Sigmoid colon (tissue), 7 donors: ENCODE results near the gene BNC1. TPM values are rescaled to one million over a fixed set of nuclear protein-coding genes. Genes with fewer than 3 reads are reported as not detected.

Source experiments
- DNase-seq: peaks from one replicate; pipeline ENCODE4 v3.0.0-alpha.2; 2019
- H3K27ac ChIP-seq, 4 donors: fragments of 200-600 bp; sonication (generic); one replicate each; pipeline ENCODE4 v1.5.1; 2016 to 2019; ENCODE audit warnings: mild to moderate bottlenecking in 1 of 4
- H3K27me3 ChIP-seq, 3 donors: fragments of 200-600 bp; sonication (generic); one replicate each; pipeline ENCODE4 v1.5.1; 2019; ENCODE audit warnings: mild to moderate bottlenecking in 1 of 3
- H3K36me3 ChIP-seq, 4 donors: fragments of 200-600 bp; sonication (generic); one replicate each; pipeline ENCODE4 v1.5.1; 2016 to 2019
- H3K4me1 ChIP-seq, 4 donors: fragments of 200-600 bp; sonication (generic); one replicate each; pipeline ENCODE4 v1.5.1; 2017 to 2019
- H3K4me3 ChIP-seq, 4 donors: fragments of 200-600 bp; sonication (generic); one replicate each; pipeline ENCODE4 v1.5.1; 2017 to 2019; ENCODE audit warnings: mild to moderate bottlenecking in 2 of 4, moderate library complexity in 1 of 4
- H3K9me3 ChIP-seq, 4 donors: fragments of 200-600 bp in 3 of 4; sonication (generic) in 3 of 4; one replicate each; pipeline versions ENCODE4 v1.5.1 to v1.6.1; 2013 to 2019
- EP300 ChIP-seq, 4 donors: sonication (generic); formaldehyde crosslinking; IDR thresholded peaks; one replicate each; pipeline ENCODE4 v1.6.1; 2017; ENCODE audit warnings: antibody characterized with exemption in 4 of 4
- POLR2A ChIP-seq, 2 donors: fragments of 450-650 bp; IDR thresholded peaks; one replicate each; pipeline ENCODE4 v1.6.1; 2016; ENCODE audit warnings: antibody characterized with exemption in 2 of 2, mild to moderate bottlenecking in 2 of 2, moderate library complexity in 2 of 2
- POLR2AphosphoS5 ChIP-seq, 4 donors: sonication (generic); formaldehyde crosslinking; IDR thresholded peaks; one replicate each; pipeline ENCODE4 v1.6.1; 2017; ENCODE audit warnings: antibody characterized with exemption in 4 of 4
- WGBS, 2 donors: extraction: QIAGEN DNeasy Blood & Tissue Kit; methylation state at CpG; one replicate each; pipeline ENCODE4 v1.1.7; 2013; 5-methylcytosine and 5-hydroxymethylcytosine counted together
- intact Hi-C: fragments of 100-400 bp; cut with DNase I; formaldehyde crosslinking; loops from one replicate; pipeline ENCODE4 v1.15.1; 2023
- polyA plus RNA-seq, 3 donors: library from polyadenylated mRNA; stranded (reverse); fragments of 200-250 nt; gene quantifications; one replicate each; pipeline ENCODE4 v1.2.3, GENCODE V29; 2013
- total RNA-seq, 4 donors: library from RNA; depleted of rRNA; stranded (reverse); fragments of >200 nt; gene quantifications; one replicate each; pipeline ENCODE4 v1.1.0, GENCODE V29; 2016
- TF ChIP-seq, protein P1 (sequence below), 4 experiments: fragments of 450-650 bp in 3 of 4; fragments of 200-600 bp in 1 of 4; IDR thresholded peaks; one replicate each; pipeline ENCODE4 v1.5.1; 2016 to 2019; ENCODE audit warnings: antibody characterized with exemption in 4 of 4, mild to moderate bottlenecking in 3 of 4, moderate library complexity in 2 of 4
- donor health status: healthy with polysubstance abuse.
- donor health status: Bipolar disorder and iron deficiency.
- donor health status: healthy.

BNC1 gene, protein sequence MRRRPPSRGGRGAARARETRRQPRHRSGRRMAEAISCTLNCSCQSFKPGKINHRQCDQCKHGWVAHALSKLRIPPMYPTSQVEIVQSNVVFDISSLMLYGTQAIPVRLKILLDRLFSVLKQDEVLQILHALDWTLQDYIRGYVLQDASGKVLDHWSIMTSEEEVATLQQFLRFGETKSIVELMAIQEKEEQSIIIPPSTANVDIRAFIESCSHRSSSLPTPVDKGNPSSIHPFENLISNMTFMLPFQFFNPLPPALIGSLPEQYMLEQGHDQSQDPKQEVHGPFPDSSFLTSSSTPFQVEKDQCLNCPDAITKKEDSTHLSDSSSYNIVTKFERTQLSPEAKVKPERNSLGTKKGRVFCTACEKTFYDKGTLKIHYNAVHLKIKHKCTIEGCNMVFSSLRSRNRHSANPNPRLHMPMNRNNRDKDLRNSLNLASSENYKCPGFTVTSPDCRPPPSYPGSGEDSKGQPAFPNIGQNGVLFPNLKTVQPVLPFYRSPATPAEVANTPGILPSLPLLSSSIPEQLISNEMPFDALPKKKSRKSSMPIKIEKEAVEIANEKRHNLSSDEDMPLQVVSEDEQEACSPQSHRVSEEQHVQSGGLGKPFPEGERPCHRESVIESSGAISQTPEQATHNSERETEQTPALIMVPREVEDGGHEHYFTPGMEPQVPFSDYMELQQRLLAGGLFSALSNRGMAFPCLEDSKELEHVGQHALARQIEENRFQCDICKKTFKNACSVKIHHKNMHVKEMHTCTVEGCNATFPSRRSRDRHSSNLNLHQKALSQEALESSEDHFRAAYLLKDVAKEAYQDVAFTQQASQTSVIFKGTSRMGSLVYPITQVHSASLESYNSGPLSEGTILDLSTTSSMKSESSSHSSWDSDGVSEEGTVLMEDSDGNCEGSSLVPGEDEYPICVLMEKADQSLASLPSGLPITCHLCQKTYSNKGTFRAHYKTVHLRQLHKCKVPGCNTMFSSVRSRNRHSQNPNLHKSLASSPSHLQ
- under 1 TPM in 3 of 4 donors, not detected in 1; 0.14 to 0.36 (median 0.28) TPM for total RNA-seq
- under 1 TPM in 2 of 3 donors, not detected in 1; under 0.01 to 0.06 TPM for polyA plus RNA-seq

DNA sequence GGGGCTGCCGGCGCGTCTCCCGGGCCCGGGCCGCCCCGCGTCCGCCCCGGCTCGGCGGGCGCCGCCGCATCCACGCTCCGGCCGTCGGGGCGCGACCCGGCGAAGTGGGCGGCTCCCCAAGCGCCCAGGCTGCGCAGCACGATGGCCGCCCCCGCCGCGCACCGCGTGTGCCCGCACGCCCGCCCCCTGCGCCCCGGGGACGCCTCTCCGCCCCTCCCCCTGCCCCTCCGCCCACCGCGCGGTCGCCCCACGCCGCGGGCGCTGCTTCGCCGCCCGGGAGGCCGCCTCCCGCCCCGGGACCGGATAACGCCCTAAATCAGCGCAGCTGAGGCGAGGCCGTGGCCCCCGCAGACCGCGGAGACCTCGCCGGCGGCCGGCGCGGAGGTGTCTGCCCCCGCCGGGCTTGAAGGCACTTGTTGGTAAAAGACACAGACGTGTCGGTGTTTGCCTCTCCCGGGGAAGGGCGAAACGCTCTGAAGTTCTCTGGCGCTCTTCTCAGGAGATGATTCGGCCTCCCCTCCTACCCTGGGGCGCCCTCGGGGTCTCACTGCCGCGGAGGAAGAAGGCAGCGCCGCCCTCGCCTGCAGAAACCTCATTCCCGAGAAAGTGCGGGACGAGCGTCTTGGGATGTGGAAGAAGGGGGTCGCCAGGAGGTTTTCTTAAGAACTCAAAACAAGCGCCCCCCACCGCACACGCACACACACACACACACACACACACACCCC lies at the start of gene BNC1:
TSS of gene BNC1 (minus strand) at position 106 of the 725 bp plus-strand sequence. CDS start at position 70, 36 bp downstream.
- Histone ChIP-seq H3K4me1 (peaks cover 0 to 19% (median 16%) of the 10 kb centered on the region in 4 donors), H3K27ac (no peak within 1 kb of the TSS), H3K36me3 (no peaks in the 10 kb centered on the region), H3K9me3 (no peaks in the 10 kb centered on the region), H3K4me3 (peak within 1 kb of the TSS; percentile 16 to 50 (median 42)), H3K27me3 (peaks cover 17 to 59% (median 46%) of the 10 kb centered on the region in 3 donors)
- no peak for DNase-seq
- intact Hi-C loops = no loop called here
- WGBS, 2 donors = 3 to 11% methylated on average over 93 of the region's 93 CpGs
- no peak for TF ChIP-seq POLR2A (IDR thresholded peaks at IDR 0.05)
- TF ChIP-seq, protein P1, sequence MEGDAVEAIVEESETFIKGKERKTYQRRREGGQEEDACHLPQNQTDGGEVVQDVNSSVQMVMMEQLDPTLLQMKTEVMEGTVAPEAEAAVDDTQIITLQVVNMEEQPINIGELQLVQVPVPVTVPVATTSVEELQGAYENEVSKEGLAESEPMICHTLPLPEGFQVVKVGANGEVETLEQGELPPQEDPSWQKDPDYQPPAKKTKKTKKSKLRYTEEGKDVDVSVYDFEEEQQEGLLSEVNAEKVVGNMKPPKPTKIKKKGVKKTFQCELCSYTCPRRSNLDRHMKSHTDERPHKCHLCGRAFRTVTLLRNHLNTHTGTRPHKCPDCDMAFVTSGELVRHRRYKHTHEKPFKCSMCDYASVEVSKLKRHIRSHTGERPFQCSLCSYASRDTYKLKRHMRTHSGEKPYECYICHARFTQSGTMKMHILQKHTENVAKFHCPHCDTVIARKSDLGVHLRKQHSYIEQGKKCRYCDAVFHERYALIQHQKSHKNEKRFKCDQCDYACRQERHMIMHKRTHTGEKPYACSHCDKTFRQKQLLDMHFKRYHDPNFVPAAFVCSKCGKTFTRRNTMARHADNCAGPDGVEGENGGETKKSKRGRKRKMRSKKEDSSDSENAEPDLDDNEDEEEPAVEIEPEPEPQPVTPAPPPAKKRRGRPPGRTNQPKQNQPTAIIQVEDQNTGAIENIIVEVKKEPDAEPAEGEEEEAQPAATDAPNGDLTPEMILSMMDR (IDR thresholded peaks at IDR 0.05) = no peak
- no peak for TF ChIP-seq POLR2AphosphoS5 (IDR thresholded peaks at IDR 0.05)
- TF ChIP-seq EP300 (IDR thresholded peaks at IDR 0.05) = no peak

GRCh38 chr15:83327041-83327440 lies 42.6 kb upstream of the BNC1 start:
- Histone ChIP-seq H3K27ac (no peak overlapping the region), H3K9me3 (no peaks in the 10 kb centered on the region), H3K36me3 (no peaks in the 10 kb centered on the region), H3K4me3 (no peak overlapping the region), H3K4me1 (no peaks in the 10 kb centered on the region), H3K27me3 (no peaks in the 10 kb centered on the region)
- no peak for TF ChIP-seq EP300 (IDR thresholded peaks at IDR 0.05)
- TF ChIP-seq POLR2A (IDR thresholded peaks at IDR 0.05) = no peak
- TF ChIP-seq, protein P1 (IDR thresholded peaks at IDR 0.05) = no peak
- no peak for TF ChIP-seq POLR2AphosphoS5 (IDR thresholded peaks at IDR 0.05)
- DNase-seq = no peak
- 78 to 82% methylated on average over 4 of the region's 4 CpGs for WGBS, 2 donors
- intact Hi-C loops = no loop called here

DNA sequence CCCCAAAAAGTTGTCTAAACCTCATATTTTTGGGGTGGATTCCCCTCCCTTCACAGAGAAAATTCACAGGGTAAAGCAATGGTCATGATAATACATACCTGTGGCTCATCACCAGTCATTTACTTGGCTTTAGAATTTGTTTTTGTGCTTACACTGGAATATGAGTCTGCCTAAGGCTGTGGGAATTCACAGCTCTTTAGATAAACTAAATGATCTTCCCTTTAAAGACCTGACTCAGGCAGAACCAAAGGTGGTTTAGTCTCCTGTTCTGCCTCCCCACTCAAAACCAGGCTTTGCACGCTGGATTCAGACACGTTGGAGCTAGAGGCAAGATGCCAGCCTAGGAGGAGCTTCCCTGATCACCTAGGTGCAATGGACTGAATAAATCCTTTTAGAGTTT lies 40.3 kb upstream of the BNC1 start:
- no peak for TF ChIP-seq EP300 (IDR thresholded peaks at IDR 0.05)
- TF ChIP-seq POLR2A (IDR thresholded peaks at IDR 0.05) = no peak
- TF ChIP-seq, protein P1 (IDR thresholded peaks at IDR 0.05) = no peak
- TF ChIP-seq POLR2AphosphoS5 (IDR thresholded peaks at IDR 0.05) = no peak
- no peaks in the 10 kb centered on the region for H3K27me3 ChIP-seq
- intact Hi-C loops = no loop called here
- 78 to 82% methylated on average over 2 of the region's 2 CpGs for WGBS, 2 donors
- no peak for DNase-seq
- no peaks in the 10 kb centered on the region for H3K4me1 ChIP-seq
- H3K36me3 ChIP-seq = no peaks in the 10 kb centered on the region
- H3K27ac ChIP-seq = no peak overlapping the region
- no peaks in the 10 kb centered on the region for H3K9me3 ChIP-seq
- no peak overlapping the region for H3K4me3 ChIP-seq

- 28 to 62% methylated on average over 9 of the region's 9 CpGs for WGBS, 2 donors
- intact Hi-C loops = no loop called here
Measured at GRCh38 chr15:83323296-83323711, 38.8 kb upstream of the BNC1 start.

More at GRCh38 chr15:83323296-83323711, 38.8 kb upstream of the BNC1 start:
- no peak overlapping the region for H3K4me3 ChIP-seq
- no peak overlapping the region for H3K27ac ChIP-seq
- no peaks in the 10 kb centered on the region for H3K36me3 ChIP-seq
- H3K27me3 ChIP-seq = no peaks in the 10 kb centered on the region
- H3K4me1 ChIP-seq = no peaks in the 10 kb centered on the region
- no peaks in the 10 kb centered on the region for H3K9me3 ChIP-seq
- DNase-seq = no peak
- TF ChIP-seq POLR2AphosphoS5 (IDR thresholded peaks at IDR 0.05) (no peak), EP300 (IDR thresholded peaks at IDR 0.05) (no peak), POLR2A (IDR thresholded peaks at IDR 0.05) (no peak)
- TF ChIP-seq, protein P1 (IDR thresholded peaks at IDR 0.05) = no peak
